Ovary (tissue), 9 donors: ENCODE data around the gene TCF7. TPM values are rescaled to one million over a fixed set of nuclear protein-coding genes. Genes with fewer than 3 reads are reported as not detected.

Source experiments
- DNase-seq, 5 donors: peaks; one replicate each; pipeline ENCODE4 v3.0.0-alpha.2; 2019 to 2020
- H3K27ac ChIP-seq, 2 donors: fragments of 200-600 bp; one replicate each; pipeline versions ENCODE4 v1.5.1 to v1.8.0; 2019 to 2022
- H3K27me3 ChIP-seq: fragments of 200-600 bp; one replicate; pipeline ENCODE4 v1.8.0; 2022
- H3K36me3 ChIP-seq: fragments of 200-600 bp; sonication (generic); one replicate; pipeline ENCODE4 v1.5.1; 2019
- H3K4me1 ChIP-seq: one replicate; pipeline ENCODE4 v1.8.1; 2013; ENCODE audit warnings: mild to moderate bottlenecking, moderate library complexity; ENCODE audit not compliant: insufficient read depth
- H3K4me3 ChIP-seq: fragments of 200-600 bp; sonication (generic); one replicate; pipeline ENCODE4 v1.5.1; 2017
- H3K9me3 ChIP-seq, 2 donors: fragments of 200-600 bp in 1 of 2; sonication (generic) in 1 of 2; one replicate each; pipeline versions ENCODE4 v1.5.1 to v1.8.1; 2013 to 2019; ENCODE audit warnings: mild to moderate bottlenecking in 1 of 2, moderate library complexity in 1 of 2
- EP300 ChIP-seq: sonication (generic); formaldehyde crosslinking; IDR thresholded peaks from one replicate; pipeline ENCODE4 v1.6.1; 2017; ENCODE audit warnings: antibody characterized with exemption
- POLR2A ChIP-seq: fragments of 450-650 bp; IDR thresholded peaks from one replicate; pipeline ENCODE4 v1.6.1; 2017; ENCODE audit warnings: antibody characterized with exemption, mild to moderate bottlenecking, moderate library complexity
- WGBS, 3 donors: extraction: QIAGEN DNeasy Blood & Tissue Kit in 1 of 3; methylation state at CpG; one replicate each; pipeline versions ENCODE4 v1.1.5 to v1.1.7; 2013 to 2017; 5-methylcytosine and 5-hydroxymethylcytosine counted together
- intact Hi-C, 4 donors: fragments of 100-400 bp; cut with DNase I; formaldehyde crosslinking; loops; one replicate each; pipeline versions ENCODE4 v1.11.0 to v1.15.1; 2022 to 2023
- polyA plus RNA-seq, 2 donors: library from polyadenylated mRNA; stranded (reverse); fragments of 200-250 nt in 1 of 2; fragments of 350-450 nt in 1 of 2; fragmentation: Illumina TruSeq in 1 of 2; extraction: RNeasy Lipid Tissue Mini Kit (QIAGEN cat#74804) in 1 of 2; gene quantifications; one replicate each; pipeline ENCODE4 v1.2.3, GENCODE V29; 2013 to 2014
- total RNA-seq, 7 donors: library from RNA; depleted of rRNA in 2 of 7; stranded (reverse); fragments of >200 nt in 2 of 7; fragmentation: NEBNext Ultra II Directional in 3 of 7; extraction: Animal tissue kit (Norgen Biotek cat#: 25700) in 3 of 7; gene quantifications; one replicate each; pipeline versions ENCODE4 v1.1.0 to v1.2.4, GENCODE V29; 2016 to 2023
- TF ChIP-seq, protein P1 (sequence below), 3 donors: fragments of 450-650 bp in 2 of 3; fragments of 200-600 bp in 1 of 3; IDR thresholded peaks; one replicate each; pipeline versions ENCODE4 v1.5.1 to v1.8.0; 2016 to 2022; ENCODE audit warnings: antibody characterized with exemption in 3 of 3, mild to moderate bottlenecking in 1 of 3
- donor health status: DM: no; HTN: no; CAD: no; lungs with moderate emphysema.
- donor health status: DM: no; HTN: no; CAD: no.
- donor health status: Bipolar disorder and iron deficiency.
- donor health status: DM: yes; HTN: yes; CAD: no.
- donor health status: DM: no; HTN: no; CAD: no.
- donor health status: DM: yes; HTN: yes; CAD: no.

TCF7 gene
- total and polyA plus RNA-seq, 9 donors, result 1.7 to 15.2 (median 4.0) TPM

DNA sequence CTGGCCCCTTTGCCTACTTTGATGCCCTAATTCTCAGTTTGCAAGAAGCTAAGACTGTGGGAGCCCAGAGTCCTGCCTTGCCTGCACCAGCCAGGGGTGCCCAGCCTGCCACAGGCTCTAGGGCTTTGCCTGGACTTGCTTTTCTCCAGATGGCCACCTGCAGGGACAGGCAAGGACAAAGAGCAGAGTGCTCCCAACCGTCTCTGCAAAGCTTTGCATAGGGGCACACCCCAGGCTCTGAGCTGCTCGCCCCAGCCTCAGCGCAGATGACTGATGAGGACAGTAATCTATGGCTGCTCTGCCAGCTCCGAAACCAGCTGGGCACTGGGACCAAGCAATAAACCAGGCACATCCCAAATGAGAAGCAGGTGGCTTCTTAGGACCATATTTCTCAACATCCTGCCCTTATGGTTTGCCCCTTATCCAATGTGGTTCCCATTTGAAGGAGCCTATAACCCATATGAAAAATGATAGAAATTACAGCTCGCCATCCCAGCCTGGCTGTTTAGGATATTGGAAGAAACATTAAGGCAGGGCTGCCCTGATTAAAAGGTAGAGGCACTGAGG is 25.4 kb upstream of the TCF7 start:
- Histone ChIP-seq H3K4me3 (no peak overlapping the region), H3K27ac (no peak overlapping the region), H3K9me3 (no peaks in the 10 kb centered on the region), H3K27me3 (no peaks in the 10 kb centered on the region), H3K4me1 (no peaks in the 10 kb centered on the region), H3K36me3 (no peaks in the 10 kb centered on the region)
- intact Hi-C loops, result no loop called here
- TF ChIP-seq POLR2A, result no peak
- TF ChIP-seq, protein P1, sequence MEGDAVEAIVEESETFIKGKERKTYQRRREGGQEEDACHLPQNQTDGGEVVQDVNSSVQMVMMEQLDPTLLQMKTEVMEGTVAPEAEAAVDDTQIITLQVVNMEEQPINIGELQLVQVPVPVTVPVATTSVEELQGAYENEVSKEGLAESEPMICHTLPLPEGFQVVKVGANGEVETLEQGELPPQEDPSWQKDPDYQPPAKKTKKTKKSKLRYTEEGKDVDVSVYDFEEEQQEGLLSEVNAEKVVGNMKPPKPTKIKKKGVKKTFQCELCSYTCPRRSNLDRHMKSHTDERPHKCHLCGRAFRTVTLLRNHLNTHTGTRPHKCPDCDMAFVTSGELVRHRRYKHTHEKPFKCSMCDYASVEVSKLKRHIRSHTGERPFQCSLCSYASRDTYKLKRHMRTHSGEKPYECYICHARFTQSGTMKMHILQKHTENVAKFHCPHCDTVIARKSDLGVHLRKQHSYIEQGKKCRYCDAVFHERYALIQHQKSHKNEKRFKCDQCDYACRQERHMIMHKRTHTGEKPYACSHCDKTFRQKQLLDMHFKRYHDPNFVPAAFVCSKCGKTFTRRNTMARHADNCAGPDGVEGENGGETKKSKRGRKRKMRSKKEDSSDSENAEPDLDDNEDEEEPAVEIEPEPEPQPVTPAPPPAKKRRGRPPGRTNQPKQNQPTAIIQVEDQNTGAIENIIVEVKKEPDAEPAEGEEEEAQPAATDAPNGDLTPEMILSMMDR (IDR thresholded peaks at IDR 0.05), result no peak
- no peak for TF ChIP-seq EP300
- no peak for DNase-seq
- WGBS, 3 donors, result 89 to 93% (median 91%) methylated on average over 5 of the region's 5 CpGs

DNA sequence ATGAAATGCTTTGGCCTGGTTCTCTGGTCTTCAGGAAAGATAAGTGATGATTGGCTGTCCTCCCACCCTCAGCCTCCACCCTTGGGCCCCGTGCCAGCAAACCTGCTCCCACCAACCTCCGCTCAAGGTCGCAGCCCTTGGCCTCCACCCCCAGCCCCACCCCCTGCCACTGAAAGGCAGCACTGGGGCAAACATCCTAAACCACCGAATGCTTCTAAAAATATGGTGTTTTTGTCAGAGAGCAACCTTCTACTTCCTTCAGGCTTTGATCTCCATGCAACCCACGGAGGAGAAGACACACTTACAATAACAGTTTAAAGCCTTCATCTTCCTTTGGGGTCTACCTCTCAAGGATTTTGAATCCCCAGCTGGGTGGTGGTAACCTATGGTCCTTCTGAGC is 24.0 kb upstream of the TCF7 start:
- no peak overlapping the region for H3K27ac ChIP-seq
- no peak for DNase-seq
- intact Hi-C loops, result no loop called here
- H3K4me1 ChIP-seq, result no peaks in the 10 kb centered on the region
- H3K9me3 ChIP-seq, result no peaks in the 10 kb centered on the region
- TF ChIP-seq EP300, result no peak
- TF ChIP-seq, protein P1 (IDR thresholded peaks at IDR 0.05), result no peak
- 19 to 38% (median 28%) methylated on average over 5 of the region's 5 CpGs for WGBS, 3 donors
- no peaks in the 10 kb centered on the region for H3K27me3 ChIP-seq
- no peak overlapping the region for H3K4me3 ChIP-seq
- no peaks in the 10 kb centered on the region for H3K36me3 ChIP-seq

DNA sequence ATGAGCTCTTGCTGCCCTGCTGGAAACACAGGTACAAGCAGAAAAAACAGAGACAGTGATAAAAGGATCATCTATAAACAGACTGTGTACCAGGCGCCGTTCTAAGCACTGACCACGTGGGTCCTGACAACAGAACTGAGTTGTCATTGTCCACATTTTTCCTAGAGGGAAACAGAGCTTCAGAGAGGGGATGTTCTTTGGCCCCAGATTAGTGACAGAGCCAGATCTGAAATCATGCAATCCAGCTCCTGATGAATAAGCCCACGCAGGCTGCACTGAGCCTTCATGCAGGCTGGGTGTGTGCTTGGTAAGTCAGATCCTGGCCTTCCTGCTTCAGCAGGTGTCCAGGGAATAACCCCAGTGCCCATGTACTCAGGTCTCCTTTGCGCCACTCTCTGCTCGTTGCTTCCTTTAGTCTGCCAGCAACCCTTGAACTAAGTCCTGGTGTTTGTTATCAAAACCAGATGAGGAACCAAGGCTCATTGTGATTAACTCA is 22.8 kb upstream of the TCF7 start:
- no peaks in the 10 kb centered on the region for H3K9me3 ChIP-seq
- H3K4me3 ChIP-seq, result no peak overlapping the region
- H3K27me3 ChIP-seq, result no peaks in the 10 kb centered on the region
- no peaks in the 10 kb centered on the region for H3K4me1 ChIP-seq
- no peak overlapping the region for H3K27ac ChIP-seq
- intact Hi-C loops, result no loop called here
- H3K36me3 ChIP-seq, result no peaks in the 10 kb centered on the region
- WGBS, 3 donors, result 58 to 74% (median 72%) methylated on average over 6 of the region's 6 CpGs
- DNase-seq, result no peak
- no peak for TF ChIP-seq EP300
- TF ChIP-seq, protein P1 (IDR thresholded peaks at IDR 0.05), result no peak
- no peak for TF ChIP-seq POLR2A

DNA sequence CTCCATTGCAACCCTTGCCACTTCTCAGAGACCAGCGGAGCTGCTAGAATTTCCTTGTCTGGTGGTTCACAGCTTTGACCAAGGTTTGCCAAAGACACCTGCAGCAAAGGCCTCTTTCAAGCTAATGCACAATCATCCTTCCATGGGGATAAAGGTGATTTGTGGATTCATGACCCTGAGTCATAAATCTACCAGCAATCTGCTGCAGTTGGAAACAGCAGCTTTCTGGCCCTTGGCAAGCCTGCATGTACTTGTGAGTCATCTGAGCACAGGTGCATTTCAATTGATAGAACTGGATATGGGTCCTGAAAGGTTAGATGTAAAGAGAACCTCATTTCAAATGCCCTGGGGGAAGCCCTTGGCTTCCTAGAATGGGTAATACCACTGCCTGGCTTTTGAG is 21.6 kb upstream of the TCF7 start:
- Histone ChIP-seq H3K27me3 (no peaks in the 10 kb centered on the region), H3K36me3 (no peaks in the 10 kb centered on the region), H3K4me1 (no peaks in the 10 kb centered on the region), H3K4me3 (no peak overlapping the region), H3K9me3 (no peaks in the 10 kb centered on the region), H3K27ac (no peak overlapping the region)
- TF ChIP-seq POLR2A, result no peak
- no peak for TF ChIP-seq EP300
- TF ChIP-seq, protein P1 (IDR thresholded peaks at IDR 0.05), result no peak
- 0 to 100% (median 91%) methylated on average over 1 of the region's 1 CpG for WGBS, 3 donors
- DNase-seq, result no peak
- intact Hi-C loops, result no loop called here
